Measurements from ENCODE around the gene RETREG3.
A peak's percentile ranks its signal among the peaks of the same experiment; 100 is the strongest.

RETREG3 gene

GRCh38 chr17:42609182-42609813 lies at the start of gene RETREG3, which contains the start of gene TUBG1:
Gene RETREG3 (minus strand): TSS chr17:42609374. CDS start chr17:42609324, 50 bp downstream.
Gene TUBG1 (plus strand): TSS chr17:42609683. CDS start chr17:42609738, 55 bp downstream.
- peak within 1 kb of the TSS; percentile 54 for H3K27ac ChIP-seq (ENCODE audit: low read depth, low read length)
- peaks cover 41% of the 10 kb centered on the region for H3K36me3 ChIP-seq (ENCODE audit: control insufficient read depth, low read length)
- peaks cover 60% of the 10 kb centered on the region for H3K79me2 ChIP-seq (ENCODE audit: control insufficient read depth, low read length)
- peaks cover 36% of the 10 kb centered on the region for H3K4me1 ChIP-seq (ENCODE audit: control insufficient read depth, low read length)
- TF ChIP-seq CTCF (IDR thresholded peaks at IDR 0.05; ENCODE audit: low read depth, low read length, poor library complexity, severe bottlenecking): no peak
- TF ChIP-seq EZH2phosphoT487 (IDR thresholded peaks at IDR 0.05; ENCODE audit: borderline replicate concordance, low read length): no peak
- no peaks in the 10 kb centered on the region for H3K9me2 ChIP-seq (replicated peaks; ENCODE audit: control insufficient read depth, low read length)
- no peaks in the 10 kb centered on the region for H3K27me3 ChIP-seq (ENCODE audit: control insufficient read depth, low read length)
- peak within 1 kb of the TSS; percentile 91 for H3K4me3 ChIP-seq (ENCODE audit: low read length)
- H3K9me3 ChIP-seq (ENCODE audit: control insufficient read depth, insufficient read depth, low read length): no peaks in the 10 kb centered on the region
- peak within 1 kb of the TSS; percentile 81 for H3K4me2 ChIP-seq (ENCODE audit: low read length)
- H3F3A ChIP-seq (ENCODE audit: control insufficient read depth, insufficient read depth): peaks cover 2% of the 10 kb centered on the region; the same call in 1 of the 2 replicates
- H4K20me1 ChIP-seq (ENCODE audit: control insufficient read depth, insufficient read depth, low read depth, low read length): no peaks in the 10 kb centered on the region

- H3K4me2 ChIP-seq (ENCODE audit: low read length): peak overlapping the region; percentile 69
- no peaks in the 10 kb centered on the region for H4K20me1 ChIP-seq (ENCODE audit: control insufficient read depth, insufficient read depth, low read depth, low read length)
- H3K36me3 ChIP-seq (ENCODE audit: control insufficient read depth, low read length): no peaks in the 10 kb centered on the region
- TF ChIP-seq EZH2phosphoT487 (IDR thresholded peaks at IDR 0.05; ENCODE audit: borderline replicate concordance, low read length): no peak
- TF ChIP-seq CTCF (IDR thresholded peaks at IDR 0.05; ENCODE audit: low read depth, low read length, poor library complexity, severe bottlenecking): no peak
- no peaks in the 10 kb centered on the region; the same call in 1 of the 2 replicates for H3K27me3 ChIP-seq (ENCODE audit: control insufficient read depth, low read length)
- H3F3A ChIP-seq (ENCODE audit: control insufficient read depth, insufficient read depth): 0 out of 2 replicates have a peak, but pooled peaks cover 7% of the 10 kb centered on the region
- peak overlapping the region; percentile 77 for H3K4me3 ChIP-seq (ENCODE audit: low read length)
- no peaks in the 10 kb centered on the region for H3K9me3 ChIP-seq (ENCODE audit: control insufficient read depth, insufficient read depth, low read length)
- peaks cover 20% of the 10 kb centered on the region for H3K4me1 ChIP-seq (ENCODE audit: control insufficient read depth, low read length)
- no peaks in the 10 kb centered on the region for H3K9me2 ChIP-seq (replicated peaks; ENCODE audit: control insufficient read depth, low read length)
- H3K79me2 ChIP-seq (ENCODE audit: control insufficient read depth, low read length): no peaks in the 10 kb centered on the region
- H3K27ac ChIP-seq (ENCODE audit: low read depth, low read length): no peak overlapping the region
Observed at GRCh38 chr17:42657824-42658588, 48.8 kb upstream of the RETREG3 start.

- Histone ChIP-seq H3K9me2 (replicated peaks; ENCODE audit: control insufficient read depth, low read length) (no peaks in the 10 kb centered on the region), H3K9me3 (ENCODE audit: control insufficient read depth, insufficient read depth, low read length) (no peaks in the 10 kb centered on the region), H3K36me3 (ENCODE audit: control insufficient read depth, low read length) (no peaks in the 10 kb centered on the region), H3F3A (ENCODE audit: control insufficient read depth, insufficient read depth) (0 out of 2 replicates have a peak, but pooled peaks cover 2% of the 10 kb centered on the region), H3K4me2 (ENCODE audit: low read length) (no peak overlapping the region), H3K4me3 (ENCODE audit: low read length) (no peak overlapping the region), H3K79me2 (ENCODE audit: control insufficient read depth, low read length) (no peaks in the 10 kb centered on the region), H3K27me3 (ENCODE audit: control insufficient read depth, low read length) (peaks cover under 1% of the 10 kb centered on the region; the same call in 1 of the 2 replicates), H3K27ac (ENCODE audit: low read depth, low read length) (no peak overlapping the region), H3K4me1 (ENCODE audit: control insufficient read depth, low read length) (peaks cover 19% of the 10 kb centered on the region), H4K20me1 (ENCODE audit: control insufficient read depth, insufficient read depth, low read depth, low read length) (no peaks in the 10 kb centered on the region)
- TF ChIP-seq EZH2phosphoT487 (IDR thresholded peaks at IDR 0.05; ENCODE audit: borderline replicate concordance, low read length) (no peak), CTCF (IDR thresholded peaks at IDR 0.05; ENCODE audit: low read depth, low read length, poor library complexity, severe bottlenecking) (no peak)
Observed at GRCh38 chr17:42655528-42655927, 46.4 kb upstream of the RETREG3 start.
